GM21526 (cell line): ENCODE data around the gene FETUB.
"Not testable (repeated sequence)": the region's sequence is repeated elsewhere in the genome, so short reads cannot be mapped to it uniquely, and the experiment has no call there.

Source experiments
- ATAC-seq: cut with Tn5 transposase; IDR thresholded peaks from one replicate; pipeline ENCODE4 v1.9.1; 2021; ENCODE audit warnings: moderate library complexity; ENCODE audit not compliant: unreplicated experiment, low FRiP score

The FETUB gene

GRCh38 chr3:186665625-186666188 lies 25.5 kb downstream of the FETUB start, which contains the start of gene HRG:
TSS of gene HRG (plus strand) at chr3:186666014. CDS start at chr3:186666032, 18 bp downstream.
- ATAC-seq = no peak

GRCh38 chr3:186668426-186668825 lies 28.2 kb downstream of the FETUB start:
- ATAC-seq = no peak

GRCh38 chr3:186669378-186670084 lies 29.3 kb downstream of the FETUB start:
- ATAC-seq = no peak

- no peak for ATAC-seq
These were observed 30.0 kb downstream of the FETUB start for GRCh38 chr3:186670155-186670554.

GRCh38 chr3:186671051-186671450 lies 30.9 kb downstream of the FETUB start:
- ATAC-seq = no peak

- no peak for ATAC-seq
These were observed 38.4 kb downstream of the FETUB start for GRCh38 chr3:186678604-186679003.

GRCh38 chr3:186679151-186679550 lies 39.0 kb downstream of the FETUB start:
- ATAC-seq = no peak

- no peak for ATAC-seq
These were observed 40.7 kb downstream of the FETUB start for GRCh38 chr3:186680869-186681268.

GRCh38 chr3:186682812-186683211 lies 42.6 kb downstream of the FETUB start:
- no peak for ATAC-seq

- ATAC-seq = no peak
These were observed 43.8 kb downstream of the FETUB start for GRCh38 chr3:186683979-186684378.

- not testable (repeated sequence) for ATAC-seq
These were observed 46.3 kb downstream of the FETUB start for GRCh38 chr3:186686475-186686874.

- no peak for ATAC-seq
These were observed 47.0 kb downstream of the FETUB start for GRCh38 chr3:186687120-186687651.

GRCh38 chr3:186690304-186690703 lies 50.1 kb downstream of the FETUB start:
- not testable (repeated sequence) for ATAC-seq

GRCh38 chr3:186691676-186692075 lies 51.5 kb downstream of the FETUB start:
- no peak for ATAC-seq

GRCh38 chr3:186693843-186694242 lies 53.6 kb downstream of the FETUB start:
- no peak for ATAC-seq

GRCh38 chr3:186694288-186695032 lies 54.3 kb downstream of the FETUB start:
- no peak for ATAC-seq

GRCh38 chr3:186696522-186696921 lies 56.3 kb downstream of the FETUB start:
- ATAC-seq = no peak

- no peak for ATAC-seq
These were observed 57.3 kb downstream of the FETUB start for GRCh38 chr3:186697510-186697909.

- no peak for ATAC-seq
These were observed 60.1 kb downstream of the FETUB start for GRCh38 chr3:186700267-186700666.

- not testable (repeated sequence) for ATAC-seq
These were observed 62.3 kb downstream of the FETUB start for GRCh38 chr3:186702451-186702850.
